Body of pancreas (tissue), 4 donors: ENCODE results near the gene NSUN2. TPM values are rescaled to one million over a fixed set of nuclear protein-coding genes. Genes with fewer than 3 reads are reported as not detected.
"Not testable (repeated sequence)": the region's sequence is repeated elsewhere in the genome, so short reads cannot be mapped to it uniquely, and the experiment has no call there.

ENCODE experiments used
- ATAC-seq: fragments of 150-250 bp; one replicate; pipeline ENCODE4 v1.9.1; 2016
- DNase-seq, 4 donors: peaks; one replicate each; pipeline ENCODE4 v3.0.0-alpha.2; 2019
- H3K27ac ChIP-seq, 4 donors: fragments of 200-600 bp; sonication (generic); 1 replicate in 3 of 4; 2 replicates in 1 of 4; pipeline versions ENCODE4 v1.5.1 to v1.6.1; 2016 to 2019; ENCODE audit warnings: mild to moderate bottlenecking in 1 of 4, mixed read lengths in 1 of 4, moderate library complexity in 1 of 4
- H3K27me3 ChIP-seq, 2 donors: fragments of 200-600 bp; sonication (generic); one replicate each; pipeline ENCODE4 v1.6.0; 2016; ENCODE audit warnings: mild to moderate bottlenecking in 1 of 2
- H3K36me3 ChIP-seq, 2 donors: fragments of 200-600 bp; sonication (generic); replicated peaks in 1 of 2; 2 replicates each; pipeline ENCODE4 v1.5.1; 2016; ENCODE audit warnings: low read depth in 2 of 2; ENCODE audit not compliant: insufficient read depth in 1 of 2
- H3K4me1 ChIP-seq: fragments of 200-600 bp; sonication (generic); one replicate; pipeline ENCODE4 v1.6.0; 2016
- H3K4me3 ChIP-seq, 2 donors: fragments of 200-600 bp; sonication (generic); 1 replicate in 1 of 2; 2 replicates in 1 of 2; pipeline ENCODE4 v1.5.1; 2016 to 2019
- H3K9me3 ChIP-seq, 3 donors: fragments of 200-600 bp; sonication (generic); 1 replicate in 2 of 3; 2 replicates in 1 of 3; pipeline ENCODE4 v1.5.1; 2016
- CTCF ChIP-seq, 7 experiments: fragments of 450-650 bp in 4 of 7; fragments of 200-600 bp in 3 of 7; sonication (generic) in 3 of 7; IDR thresholded peaks; one replicate each; pipeline ENCODE4 v1.5.1; 2016 to 2019; ENCODE audit warnings: antibody characterized with exemption in 7 of 7
- POLR2A ChIP-seq, 3 donors: fragments of 450-650 bp; IDR thresholded peaks; one replicate each; pipeline ENCODE4 v1.6.1; 2016; ENCODE audit warnings: antibody characterized with exemption in 3 of 3, mild to moderate bottlenecking in 2 of 3
- WGBS, 2 donors: methylation state at CpG; one replicate each; pipeline ENCODE4 v1.1.5; 2017; 5-methylcytosine and 5-hydroxymethylcytosine counted together
- intact Hi-C: fragments of 100-400 bp; cut with DNase I; formaldehyde crosslinking; loops from one replicate; pipeline ENCODE4 v1.15.1; 2023
- total RNA-seq, 2 donors: library from RNA; depleted of rRNA; stranded (reverse); fragments of >200 nt; gene quantifications; one replicate each; pipeline ENCODE4 v1.1.0, GENCODE V29; 2016

The NSUN2 gene
- total RNA-seq, 2 donors from 2014 or later, result 35.0 to 45.8 TPM

GRCh38 chr5:6649186-6649585, 16.3 kb upstream of the NSUN2 start:
- WGBS, 2 donors, result 66 to 86% methylated on average over 7 to 10 of the region's 10 CpGs

GRCh38 chr5:6645571-6646362, 12.9 kb upstream of the NSUN2 start:
- H3K36me3 ChIP-seq, H3K4me3 ChIP-seq, ATAC-seq, DNase-seq, H3K4me1 ChIP-seq, intact Hi-C loops, H3K9me3 ChIP-seq, H3K27ac ChIP-seq, H3K27me3 ChIP-seq: not testable (repeated sequence)
- WGBS, 2 donors, result 84 to 93% methylated on average over 11 of the region's 11 CpGs

More at GRCh38 chr5:6649186-6649585, 16.3 kb upstream of the NSUN2 start:
- Histone ChIP-seq H3K27ac (no peak overlapping the region), H3K27me3 (no peaks in the 10 kb centered on the region), H3K36me3 (no peaks in the 10 kb centered on the region), H3K9me3 (no peaks in the 10 kb centered on the region), H3K4me3 (no peak overlapping the region), H3K4me1 (no peaks in the 10 kb centered on the region)
- intact Hi-C loops, result no loop called here
- TF ChIP-seq CTCF (IDR thresholded peaks at IDR 0.05) (no peak), POLR2A (IDR thresholded peaks at IDR 0.05) (no peak)
- no peak for ATAC-seq
- DNase-seq, result no peak

DNA sequence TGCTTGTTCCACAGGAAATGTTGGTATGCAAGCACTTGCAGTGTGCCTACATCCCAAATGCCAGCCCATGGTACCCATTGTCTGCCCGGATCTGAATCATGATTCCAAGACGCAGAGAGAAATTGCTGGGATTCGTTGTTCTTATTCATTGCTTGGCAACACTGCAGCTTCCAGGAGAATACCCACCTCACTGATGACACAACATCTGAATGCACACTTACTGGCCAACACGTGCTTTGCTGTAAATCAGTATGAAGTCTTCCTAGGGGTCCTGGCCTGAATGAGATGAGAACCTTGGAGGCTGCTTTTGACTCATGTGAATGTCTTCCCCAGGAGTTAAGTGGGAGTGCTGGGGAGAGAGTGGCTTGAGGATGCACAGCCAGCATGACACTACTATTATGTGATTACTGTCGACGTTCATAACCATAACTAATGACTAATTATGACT, 12.0 kb upstream of the NSUN2 start:
- TF ChIP-seq CTCF (IDR thresholded peaks at IDR 0.05) (no peak), POLR2A (IDR thresholded peaks at IDR 0.05) (no peak)
- no peaks in the 10 kb centered on the region for H3K4me1 ChIP-seq
- no peaks in the 10 kb centered on the region for H3K36me3 ChIP-seq
- no peaks in the 10 kb centered on the region for H3K27me3 ChIP-seq
- 91 to 93% methylated on average over 6 of the region's 6 CpGs for WGBS, 2 donors
- no peaks in the 10 kb centered on the region for H3K9me3 ChIP-seq
- no peak overlapping the region for H3K4me3 ChIP-seq
- H3K27ac ChIP-seq, result no peak overlapping the region
- ATAC-seq (no peak), DNase-seq (no peak)
- intact Hi-C loops, result no loop called here

- Histone ChIP-seq H3K36me3 (no peaks in the 10 kb centered on the region), H3K4me1 (no peaks in the 10 kb centered on the region), H3K27me3 (no peaks in the 10 kb centered on the region), H3K9me3 (no peaks in the 10 kb centered on the region), H3K27ac (no peak overlapping the region), H3K4me3 (no peak overlapping the region)
- TF ChIP-seq POLR2A (IDR thresholded peaks at IDR 0.05) (no peak), CTCF (IDR thresholded peaks at IDR 0.05) (no peak)
- no peak for ATAC-seq
- 41 to 57% methylated on average over 1 of the region's 1 CpG for WGBS, 2 donors
- intact Hi-C loops, result no loop called here
- DNase-seq, result no peak
Measured at GRCh38 chr5:6642655-6643054, 9.8 kb upstream of the NSUN2 start.

GRCh38 chr5:6638236-6638635, 5.4 kb upstream of the NSUN2 start:
- intact Hi-C loops, result loop anchor here (5.0 kb wide), 1 partner anchor 64 kb away; no protein-coding TSS in a partner anchor
- WGBS, 2 donors, result 63 to 67% methylated on average over 4 of the region's 4 CpGs
- ATAC-seq (no peak), DNase-seq (no peak)
- Histone ChIP-seq H3K9me3 (no peaks in the 10 kb centered on the region), H3K27ac (no peak overlapping the region), H3K4me3 (no peak overlapping the region), H3K27me3 (no peaks in the 10 kb centered on the region), H3K4me1 (peaks cover 5% of the 10 kb centered on the region), H3K36me3 (no peaks in the 10 kb centered on the region)
- TF ChIP-seq POLR2A (IDR thresholded peaks at IDR 0.05) (no peak), CTCF (IDR thresholded peaks at IDR 0.05) (no peak)
